Kidney (tissue), 14 donors: ENCODE results near the gene PLCB4. TPM values are rescaled to one million over a fixed set of nuclear protein-coding genes. Genes with fewer than 3 reads are reported as not detected.

Source experiments
- DNase-seq, 5 donors: peaks; one replicate each; pipeline ENCODE4 v3.0.0-alpha.2; 2013 to 2020
- FAIRE-seq: peaks from 2 replicates; lab custom pipeline; 2012; peaks lifted over from hg19 to GRCh38; lab: Jason Lieb, UNC
- H3K27ac ChIP-seq, 2 donors: one replicate each; pipeline ENCODE4 v1.7.0; 2013; ENCODE audit warnings: low read depth in 2 of 2, low read length in 2 of 2, inconsistent platforms in 1 of 2
- H3K27me3 ChIP-seq: one replicate; pipeline ENCODE4 v1.7.1; 2013; ENCODE audit warnings: low read length, inconsistent platforms; ENCODE audit not compliant: control insufficient read depth, insufficient read depth
- H3K36me3 ChIP-seq, 3 donors: one replicate each; pipeline versions ENCODE4 v1.7.0 to v1.7.1; 2013; ENCODE audit warnings: low read length in 3 of 3, control low read depth in 1 of 3, inconsistent platforms in 1 of 3; ENCODE audit not compliant: insufficient read depth in 3 of 3, control insufficient read depth in 2 of 3
- H3K4me1 ChIP-seq, 3 donors: one replicate each; pipeline versions ENCODE4 v1.7.0 to v1.7.1; 2013; ENCODE audit warnings: low read length in 3 of 3, inconsistent platforms in 1 of 3, low read depth in 1 of 3; ENCODE audit not compliant: control insufficient read depth in 2 of 3, insufficient read depth in 2 of 3
- H3K4me3 ChIP-seq, 3 donors: one replicate each; pipeline versions ENCODE4 v1.7.0 to v1.8.1; 2013; ENCODE audit warnings: low read length in 3 of 3, control low read depth in 1 of 3, inconsistent platforms in 1 of 3
- H3K9ac ChIP-seq, 3 donors: one replicate each; pipeline versions ENCODE4 v1.7.0 to v1.7.1; 2013; ENCODE audit warnings: low read length in 3 of 3, control low read depth in 1 of 3, inconsistent platforms in 1 of 3
- H3K9me3 ChIP-seq, 3 donors: one replicate each; pipeline versions ENCODE4 v1.7.0 to v1.7.1; 2013; ENCODE audit warnings: low read length in 3 of 3, control low read depth in 1 of 3, inconsistent platforms in 1 of 3; ENCODE audit not compliant: control insufficient read depth in 2 of 3, insufficient read depth in 1 of 3
- CTCF ChIP-seq: IDR thresholded peaks from 3 replicates; pipeline ENCODE4 v1.5.1; 2012; ENCODE audit warnings: mild to moderate bottlenecking, moderate library complexity, borderline replicate concordance; ENCODE audit not compliant: insufficient read depth; ENCODE audit errors: extremely low read depth
- intact Hi-C: fragments of 100-400 bp; cut with DNase I; formaldehyde crosslinking; loops from one replicate; pipeline ENCODE4 v1.11.1; 2022
- polyA plus RNA-seq: library from polyadenylated mRNA; stranded (reverse); fragments of 350-450 nt; fragmentation: Illumina TruSeq; extraction: RNeasy Lipid Tissue Mini Kit (QIAGEN cat#74804); gene quantifications from one replicate; pipeline ENCODE4 v1.2.3, GENCODE V29; 2014; ENCODE audit warnings: low read depth, low replicate concordance; ENCODE audit not compliant: insufficient read depth
- total RNA-seq: library from RNA; stranded (reverse); fragmentation: NEBNext Ultra II Directional; extraction: Animal tissue kit (Norgen Biotek cat#: 25700); gene quantifications from one replicate; pipeline ENCODE4 v1.2.1, GENCODE V29; 2021
- donor health status: control.
- donor health status: control.
- donor health status: control.
- donor health status: control.
- donor health status: control.
- donor health status: DM: yes; HTN: yes; CAD: no.
- donor health status: Normal renal cell carcinoma (clear cell type).

The PLCB4 gene
- total and polyA plus RNA-seq, 2 donors from 2014 or later: 2.8 to 17.7 TPM

- H3K4me1 ChIP-seq: no peaks in the 10 kb centered on the region
- no peak overlapping the region for H3K9ac ChIP-seq
- no peaks in the 10 kb centered on the region for H3K27me3 ChIP-seq
- TF ChIP-seq CTCF: no peak
- no peaks in the 10 kb centered on the region for H3K9me3 ChIP-seq
- no peak overlapping the region for H3K27ac ChIP-seq
- FAIRE-seq (no peak), DNase-seq (no peak)
- no peaks in the 10 kb centered on the region for H3K36me3 ChIP-seq
- no peak overlapping the region for H3K4me3 ChIP-seq
- intact Hi-C loops: no loop called here
These were observed 36.9 kb upstream of the PLCB4 start for GRCh38 chr20:9031991-9032390.

- TF ChIP-seq CTCF: no peak
- Histone ChIP-seq H3K9ac (no peak overlapping the region), H3K4me3 (no peak overlapping the region), H3K27ac (no peak overlapping the region), H3K27me3 (no peaks in the 10 kb centered on the region), H3K4me1 (no peaks in the 10 kb centered on the region), H3K9me3 (no peaks in the 10 kb centered on the region), H3K36me3 (no peaks in the 10 kb centered on the region)
- intact Hi-C loops: no loop called here
- FAIRE-seq: no peak
- DNase-seq: no peak
These were observed 36.1 kb upstream of the PLCB4 start for GRCh38 chr20:9032758-9033157.

- no peak overlapping the region for H3K4me3 ChIP-seq
- H3K36me3 ChIP-seq: no peaks in the 10 kb centered on the region
- H3K27ac ChIP-seq: no peak overlapping the region
- TF ChIP-seq CTCF: no peak
- no peak overlapping the region for H3K9ac ChIP-seq
- intact Hi-C loops: no loop called here
- no peaks in the 10 kb centered on the region for H3K27me3 ChIP-seq
- DNase-seq: no peak
- FAIRE-seq: no peak
- no peaks in the 10 kb centered on the region for H3K9me3 ChIP-seq
- no peaks in the 10 kb centered on the region for H3K4me1 ChIP-seq
These were observed 33.8 kb upstream of the PLCB4 start for GRCh38 chr20:9035126-9035525.

GRCh38 chr20:9036593-9036992 is 32.3 kb upstream of the PLCB4 start:
- Histone ChIP-seq H3K9ac (no peak overlapping the region), H3K27ac (no peak overlapping the region), H3K4me3 (no peak overlapping the region), H3K27me3 (no peaks in the 10 kb centered on the region), H3K9me3 (no peaks in the 10 kb centered on the region), H3K4me1 (no peaks in the 10 kb centered on the region), H3K36me3 (no peaks in the 10 kb centered on the region)
- TF ChIP-seq CTCF: no peak
- FAIRE-seq (no peak), DNase-seq (no peak)
- intact Hi-C loops: no loop called here
